ENCODE measurements around the gene LYSMD4.
A peak's percentile ranks its signal among the peaks of the same experiment; 100 is the strongest.

The LYSMD4 gene

GRCh38 chr15:99706557-99707303 is 26.5 kb downstream of the LYSMD4 start:
- peak in 1 of 3 donors; percentile 27 for DNase-seq (ENCODE audit: low read depth in 3 of 3)

GRCh38 chr15:99704444-99704838 is 28.8 kb downstream of the LYSMD4 start:
- DNase-seq (ENCODE audit: low read depth in 3 of 3): no peak

- no peak for DNase-seq (ENCODE audit: low read depth in 3 of 3)
Measured at GRCh38 chr15:99703603-99704443, 29.4 kb downstream of the LYSMD4 start.

- DNase-seq (ENCODE audit: low read depth in 3 of 3): no peak
Measured at GRCh38 chr15:99702895-99703602, 30.2 kb downstream of the LYSMD4 start.

GRCh38 chr15:99696096-99696495 is 37.1 kb downstream of the LYSMD4 start:
- DNase-seq (ENCODE audit: low read depth in 3 of 3): no peak

- DNase-seq (ENCODE audit: low read depth in 3 of 3): no peak
Measured at GRCh38 chr15:99692825-99693224, 40.4 kb downstream of the LYSMD4 start.

- DNase-seq (ENCODE audit: low read depth in 3 of 3): no peak
Measured at GRCh38 chr15:99686290-99686689, 46.9 kb downstream of the LYSMD4 start.

GRCh38 chr15:99683000-99683670 is 50.1 kb downstream of the LYSMD4 start:
- DNase-seq (ENCODE audit: low read depth in 3 of 3): no peak

GRCh38 chr15:99682455-99682854 is 50.8 kb downstream of the LYSMD4 start:
- no peak for DNase-seq (ENCODE audit: low read depth in 3 of 3)

- no peak for DNase-seq (ENCODE audit: low read depth in 3 of 3)
Measured at GRCh38 chr15:99681990-99682389, 51.2 kb downstream of the LYSMD4 start.

- no peak for DNase-seq (ENCODE audit: low read depth in 3 of 3)
Measured at GRCh38 chr15:99680276-99680675, 53.0 kb downstream of the LYSMD4 start.

- no peak for DNase-seq (ENCODE audit: low read depth in 3 of 3)
Measured at GRCh38 chr15:99677540-99678134, 55.6 kb downstream of the LYSMD4 start.

Data from stimulated activated CD4-positive, alpha-beta T cell treated with anti-CD3 and anti-CD28 coated beads, TNF-alpha, amount 100 ng/mL, for 48 hours (primary cell).